SK-N-SH (cell line): ENCODE measurements around the gene BTBD3. TPM values are rescaled to one million over a fixed set of nuclear protein-coding genes. Genes with fewer than 3 reads are reported as not detected.

Source experiments
- CTCF ChIA-PET: fragments of 300-600, 350-600 bp; formaldehyde crosslinking; extraction: SDS; loops from one replicate; lab custom pipeline; 2021; lab: Yijun Ruan, JAX
- POLR2A ChIA-PET: fragments of 350-600 bp; sonication (Branson Sonifier 250); formaldehyde crosslinking; extraction: SDS; loops from one replicate; lab custom pipeline; 2020; ENCODE audit warnings: antibody characterized with exemption, inconsistent platforms; lab: Yijun Ruan, JAX
- DNase-seq: peaks from one replicate; pipeline ENCODE4 v3.0.0; 2012
- H2AFZ ChIP-seq: fragments of 200-600 bp; sonication (generic); 2 replicates; pipeline ENCODE4 v1.8.1; 2016; ENCODE audit warnings: antibody characterized with exemption, mild to moderate bottlenecking, low read depth
- H3F3A ChIP-seq: fragments of 200-600 bp; sonication (generic); replicated peaks from 2 replicates; pipeline ENCODE3; 2016; ENCODE audit warnings: antibody characterized with exemption, mild to moderate bottlenecking; ENCODE audit not compliant: insufficient read depth
- H3K27ac ChIP-seq, 2 experiments: fragments of 200-500 bp in 1 of 2; fragments of 200-600 bp in 1 of 2; sonication (Bioruptor generic) in 1 of 2; sonication (generic), shearing (Covaris generic) in 1 of 2; 2 replicates each; pipeline versions ENCODE4 v1.5.1 to v1.6.1; 2014 to 2016; ENCODE audit warnings: low read depth in 2 of 2, inconsistent platforms in 1 of 2, low read length in 1 of 2, mild to moderate bottlenecking in 1 of 2, mixed read lengths in 1 of 2
- H3K27me3 ChIP-seq: fragments of 200-600 bp; sonication (generic), shearing (Covaris generic); 2 replicates; pipeline ENCODE4 v1.6.1; 2016; ENCODE audit warnings: mixed run types; ENCODE audit not compliant: insufficient read depth
- H3K36me3 ChIP-seq, 2 experiments: fragments of 200-500 bp in 1 of 2; fragments of 200-600 bp in 1 of 2; sonication (Bioruptor generic) in 1 of 2; sonication (generic) in 1 of 2; replicated peaks in 1 of 2; 2 replicates each; pipeline versions ENCODE3 to v1.5.1; 2014 to 2016; ENCODE audit warnings: low read length in 1 of 2, mild to moderate bottlenecking in 1 of 2; ENCODE audit not compliant: insufficient read depth in 2 of 2, control insufficient read depth in 1 of 2
- H3K4me1 ChIP-seq, 2 experiments: fragments of 200-500 bp in 1 of 2; fragments of 200-600 bp in 1 of 2; sonication (Bioruptor generic) in 1 of 2; sonication (generic), shearing (Covaris generic) in 1 of 2; 2 replicates each; pipeline versions ENCODE4 v1.5.1 to v1.6.1; 2014 to 2016; ENCODE audit warnings: low read depth in 1 of 2, low read length in 1 of 2, mixed run types in 1 of 2; ENCODE audit not compliant: insufficient read depth in 2 of 2, control insufficient read depth in 1 of 2
- H3K4me2 ChIP-seq: fragments of 200-600 bp; sonication (generic), shearing (Covaris generic); 2 replicates; pipeline ENCODE4 v1.6.1; 2017; ENCODE audit warnings: mixed run types
- H3K4me3 ChIP-seq, 2 experiments: fragments of 200-500 bp in 1 of 2; fragments of 200-600 bp in 1 of 2; sonication (Bioruptor generic) in 1 of 2; sonication (generic), shearing (Covaris generic) in 1 of 2; 2 replicates each; pipeline versions ENCODE4 v1.5.1 to v1.8.1; 2014 to 2016; ENCODE audit warnings: low read depth in 2 of 2, inconsistent platforms in 1 of 2, low read length in 1 of 2, mild to moderate bottlenecking in 1 of 2, mixed read lengths in 1 of 2, moderate library complexity in 1 of 2
- H3K79me2 ChIP-seq: fragments of 200-600 bp; sonication (generic); 2 replicates; pipeline ENCODE4 v1.8.1; 2017; ENCODE audit warnings: mild to moderate bottlenecking; ENCODE audit not compliant: insufficient read depth
- H3K9ac ChIP-seq: fragments of 200-600 bp; sonication (generic); 2 replicates; pipeline ENCODE4 v1.6.1; 2017; ENCODE audit warnings: mixed run types
- H3K9me2 ChIP-seq: fragments of 200-600 bp; sonication (generic); 2 replicates; pipeline ENCODE4 v1.6.1; 2017; ENCODE audit warnings: mixed run types
- H3K9me3 ChIP-seq: fragments of 200-600 bp; sonication (generic); 2 replicates; pipeline ENCODE4 v1.6.1; 2017; ENCODE audit warnings: mixed run types, mild to moderate bottlenecking, moderate library complexity
- H4K20me1 ChIP-seq: fragments of 200-600 bp; sonication (generic); 2 replicates; pipeline ENCODE4 v1.6.1; 2017; ENCODE audit warnings: mild to moderate bottlenecking, mixed run types; ENCODE audit not compliant: insufficient read depth
- EP300 ChIP-seq, 2 experiments: IDR thresholded peaks; 2 replicates each; pipeline versions ENCODE4 v1.4.0 to v1.6.1; 2012; ENCODE audit warnings: borderline replicate concordance in 1 of 2, low read depth in 1 of 2, low read length in 1 of 2
- EZH2phosphoT487 ChIP-seq: fragments of 200-600 bp; sonication (generic); IDR thresholded peaks from 2 replicates; pipeline ENCODE4 v1.6.1; 2017; ENCODE audit warnings: low read depth, mixed run types, mild to moderate bottlenecking, antibody characterized with exemption, moderate library complexity, borderline replicate concordance
- FOXJ3 ChIP-seq: sonication (generic); formaldehyde crosslinking; IDR thresholded peaks from 2 replicates; pipeline ENCODE4 v1.5.1; 2020; ENCODE audit warnings: mild to moderate bottlenecking, missing genetic modification reagents
- FOXM1 ChIP-seq: IDR thresholded peaks from 2 replicates; pipeline ENCODE4 v1.4.0; 2012; ENCODE audit warnings: low read depth, mild to moderate bottlenecking
- GATA2 ChIP-seq: sonication (generic); formaldehyde crosslinking; IDR thresholded peaks from 2 replicates; pipeline ENCODE4 v1.5.0; 2020; ENCODE audit warnings: mild to moderate bottlenecking, missing genetic modification reagents
- JUND ChIP-seq: IDR thresholded peaks from 2 replicates; pipeline ENCODE4 v1.4.0; 2012
- MEF2A ChIP-seq: IDR thresholded peaks from 2 replicates; pipeline ENCODE4 v1.4.0; 2012; ENCODE audit warnings: low read depth, borderline replicate concordance
- MXI1 ChIP-seq: IDR thresholded peaks from 2 replicates; pipeline ENCODE4 v1.6.1; 2012; ENCODE audit warnings: mild to moderate bottlenecking, low read depth, low read length, improper control_type of control experiment
- NFIC ChIP-seq: IDR thresholded peaks from 2 replicates; pipeline ENCODE4 v1.4.0; 2012; ENCODE audit warnings: borderline replicate concordance
- NRF1 ChIP-seq: IDR thresholded peaks from 2 replicates; pipeline ENCODE4 v1.6.1; 2012; ENCODE audit warnings: low read depth, mild to moderate bottlenecking, low read length
- PBX3 ChIP-seq: IDR thresholded peaks from 2 replicates; pipeline ENCODE4; 2012
- RAD21 ChIP-seq: IDR thresholded peaks from 2 replicates; pipeline ENCODE4 v1.6.1; 2012; ENCODE audit warnings: mild to moderate bottlenecking, low read length
- REST ChIP-seq: IDR thresholded peaks from 2 replicates; pipeline ENCODE4 v1.6.1; 2012; ENCODE audit warnings: mild to moderate bottlenecking, low read depth, low read length, moderate library complexity
- RXRA ChIP-seq: IDR thresholded peaks from 2 replicates; pipeline ENCODE4 v1.4.0; 2012; ENCODE audit warnings: low read depth, mild to moderate bottlenecking, borderline replicate concordance
- TAF1 ChIP-seq: IDR thresholded peaks from 2 replicates; pipeline ENCODE4 v1.6.1; 2012; ENCODE audit warnings: low read depth, mild to moderate bottlenecking, low read length, moderate library complexity, borderline replicate concordance
- TCF12 ChIP-seq: IDR thresholded peaks from 2 replicates; pipeline ENCODE4 v1.4.0; 2012
- USF2 ChIP-seq: fragments of 150-350 bp; IDR thresholded peaks from 2 replicates; pipeline ENCODE4 v1.6.1; 2017; ENCODE audit warnings: antibody characterized with exemption, low read length, low read depth, borderline replicate concordance
- YY1 ChIP-seq: IDR thresholded peaks from 2 replicates; pipeline ENCODE4 v1.4.0; 2012; ENCODE audit warnings: low read depth, mild to moderate bottlenecking
- WGBS: methylation state at CpG from one replicate; pipeline ENCODE4 v1.1.6; 2017; ENCODE audit warnings: low lambda C conversion rate; 5-methylcytosine and 5-hydroxymethylcytosine counted together
- polyA plus RNA-seq, 3 experiments: library from polyadenylated mRNA; depleted of rRNA; stranded (reverse); fragments of >200 nt; gene quantifications; 2 replicates each; pipeline ENCODE4 v1.2.3, GENCODE V29; 2012

Gene BTBD3
- polyA plus RNA-seq, 1 of the 3 experiments (the other 2 are of a cell fraction), result 10.2 TPM

GRCh38 chr20:11935212-11936154 is 17.8 kb downstream of the BTBD3 start:
- Histone ChIP-seq H3K9ac (no peak overlapping the region), H3K27ac (no peak overlapping the region), H3K27me3 (no peaks in the 10 kb centered on the region), H3K36me3 (no peaks in the 10 kb centered on the region), H3K9me3 (no peaks in the 10 kb centered on the region), H4K20me1 (no peaks in the 10 kb centered on the region), H3K4me1 (peaks cover 0 to 9% of the 10 kb centered on the region in 2 experiments; a peak in 2 of 4 replicates), H3K9me2 (no peaks in the 10 kb centered on the region), H3K4me2 (no peak overlapping the region), H3K4me3 (no peak overlapping the region), H3F3A (no peaks in the 10 kb centered on the region), H3K79me2 (no peaks in the 10 kb centered on the region), H2AFZ (no peak overlapping the region)
- WGBS, result 78% methylated on average over 7 of the region's 8 CpGs
- ChIA-PET POLR2A (no interaction called here), CTCF (interaction anchor here (0.6 kb wide), 1 partner anchor 23 kb away, joined by 3 read pairs; no protein-coding TSS in a partner anchor)
- TF ChIP-seq TAF1 (no peak), GATA2 (CRISPR knock-in tag) (no peak), MXI1 (no peak), TCF12 (no peak), NFIC (no peak), RAD21 (no peak), JUND (no peak), MEF2A (no peak), PBX3 (no peak), USF2 (no peak), YY1 (no peak), FOXM1 (no peak), EP300 (IDR thresholded peaks at IDR 0.05; ENCODE audit: borderline replicate concordance in 1 of 2, low read depth in 1 of 2, low read length in 1 of 2) (no peak), NRF1 (no peak), REST (no peak), EZH2phosphoT487 (no peak), RXRA (no peak), FOXJ3 (CRISPR knock-in tag) (no peak)
- no peak for DNase-seq
